ENCODE data around the gene H1-8.

GRCh38 chr3:129600348-129600747 lies 57.4 kb downstream of the H1-8 start:
- TF ChIP-seq EP300 (IDR thresholded peaks at IDR 0.05) (no peak), CTCF (IDR thresholded peaks at IDR 0.05) (no peak), POLR2A (IDR thresholded peaks at IDR 0.05) (no peak)
